ENCODE results near the gene SOD1. TPM values are rescaled to one million over a fixed set of nuclear protein-coding genes. Genes with fewer than 3 reads are reported as not detected.

Gene SOD1
- total RNA-seq, 2 donors from 2014 or later, result 185 to 234 TPM

DNA sequence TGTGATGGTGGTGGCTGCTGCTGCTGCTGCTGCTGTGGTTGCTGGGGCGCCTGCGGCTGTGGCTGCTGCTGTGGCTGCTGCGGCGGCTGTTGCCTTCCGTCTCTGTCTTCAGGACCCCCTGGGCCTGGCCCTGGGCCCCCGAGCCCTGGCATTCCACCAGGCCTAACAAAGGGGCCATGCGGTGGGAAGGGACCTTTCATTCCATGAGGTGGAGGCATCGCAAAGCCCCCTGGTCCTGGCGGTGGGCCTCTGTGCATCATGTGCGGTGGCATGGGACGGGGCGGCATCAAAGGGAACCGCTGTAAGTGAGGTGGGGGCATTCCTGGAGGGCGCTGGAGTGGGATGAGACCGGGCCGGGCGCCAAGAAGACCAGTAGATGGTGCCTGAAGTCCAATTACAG, 12.4 kb downstream of the SOD1 start:
- H3K4me1 Mint-ChIP-seq, result peaks cover 16% of the 10 kb centered on the region
- no peaks in the 10 kb centered on the region for H3K27me3 ChIP-seq (ENCODE audit: control insufficient read depth, insufficient read depth, low read length, poor library complexity, severe bottlenecking)
- TF ChIP-seq, protein P1, sequence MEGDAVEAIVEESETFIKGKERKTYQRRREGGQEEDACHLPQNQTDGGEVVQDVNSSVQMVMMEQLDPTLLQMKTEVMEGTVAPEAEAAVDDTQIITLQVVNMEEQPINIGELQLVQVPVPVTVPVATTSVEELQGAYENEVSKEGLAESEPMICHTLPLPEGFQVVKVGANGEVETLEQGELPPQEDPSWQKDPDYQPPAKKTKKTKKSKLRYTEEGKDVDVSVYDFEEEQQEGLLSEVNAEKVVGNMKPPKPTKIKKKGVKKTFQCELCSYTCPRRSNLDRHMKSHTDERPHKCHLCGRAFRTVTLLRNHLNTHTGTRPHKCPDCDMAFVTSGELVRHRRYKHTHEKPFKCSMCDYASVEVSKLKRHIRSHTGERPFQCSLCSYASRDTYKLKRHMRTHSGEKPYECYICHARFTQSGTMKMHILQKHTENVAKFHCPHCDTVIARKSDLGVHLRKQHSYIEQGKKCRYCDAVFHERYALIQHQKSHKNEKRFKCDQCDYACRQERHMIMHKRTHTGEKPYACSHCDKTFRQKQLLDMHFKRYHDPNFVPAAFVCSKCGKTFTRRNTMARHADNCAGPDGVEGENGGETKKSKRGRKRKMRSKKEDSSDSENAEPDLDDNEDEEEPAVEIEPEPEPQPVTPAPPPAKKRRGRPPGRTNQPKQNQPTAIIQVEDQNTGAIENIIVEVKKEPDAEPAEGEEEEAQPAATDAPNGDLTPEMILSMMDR (conservative IDR thresholded peaks at IDR 0.05), result no peak
- H3K36me3 ChIP-seq (ENCODE audit: control insufficient read depth, insufficient read depth, low read length), result peaks cover 50% of the 10 kb centered on the region
- no peak overlapping the region for H3K4me3 ChIP-seq (ENCODE audit: low read length)
- no peaks in the 10 kb centered on the region for H3K27me3 Mint-ChIP-seq (ENCODE audit: insufficient read depth)
- no peaks in the 10 kb centered on the region for H3K9me3 Mint-ChIP-seq
- H3K9ac ChIP-seq (ENCODE audit: extremely low read depth, low read length, poor library complexity, severe bottlenecking), result no peak overlapping the region
- H3K36me3 Mint-ChIP-seq (ENCODE audit: low read depth), result peaks cover 26% of the 10 kb centered on the region
- 95 to 96% methylated on average over 14 to 17 of the region's 17 CpGs for WGBS, 2 experiments (ENCODE audit: insufficient coverage in 1 of 2, insufficient read length in 1 of 2)
- no peak overlapping the region for H3K4me3 Mint-ChIP-seq
- no peaks in the 10 kb centered on the region for H3K4me1 ChIP-seq (ENCODE audit: control insufficient read depth, insufficient read depth, low read length)
- no peak overlapping the region for H3K27ac Mint-ChIP-seq
- no peak for DNase-seq
- H3K27ac ChIP-seq (ENCODE audit: low read depth, low read length), result peak overlapping the region; percentile 30
- no peaks in the 10 kb centered on the region for H3K9me3 ChIP-seq (ENCODE audit: control insufficient read depth, low read length)

DNA sequence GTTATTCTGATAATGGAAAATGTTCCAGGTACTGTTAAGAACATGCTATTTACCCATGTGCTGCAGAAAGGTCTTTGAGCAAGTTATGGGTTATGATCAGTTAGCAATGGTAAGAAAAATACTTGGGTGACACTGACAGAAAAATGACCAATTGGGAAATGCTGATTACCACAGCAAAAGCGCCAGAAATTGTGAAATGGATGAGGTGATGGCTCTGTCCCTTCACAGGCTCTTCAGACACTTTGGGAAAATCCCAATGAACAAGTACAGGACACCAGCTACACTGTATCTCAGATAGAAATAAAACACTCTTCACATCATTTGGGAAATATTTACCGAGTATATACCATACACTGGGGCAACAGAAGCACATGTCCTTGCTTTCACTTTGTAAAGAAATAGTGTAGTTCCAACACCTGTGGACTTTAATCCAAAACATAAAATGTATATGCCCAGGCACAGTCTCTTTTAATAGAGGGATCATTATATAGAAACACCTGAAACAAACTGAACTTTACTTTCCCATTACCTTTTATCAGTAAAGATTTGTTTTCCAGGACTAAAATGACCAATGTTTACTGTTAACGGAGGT, 13.9 kb downstream of the SOD1 start:
- peaks cover 14% of the 10 kb centered on the region for H3K4me1 Mint-ChIP-seq
- no peak overlapping the region for H3K4me3 Mint-ChIP-seq
- no peaks in the 10 kb centered on the region for H3K9me3 Mint-ChIP-seq
- Histone ChIP-seq H3K9ac (ENCODE audit: extremely low read depth, low read length, poor library complexity, severe bottlenecking) (no peak overlapping the region), H3K4me3 (ENCODE audit: low read length) (no peak overlapping the region), H3K36me3 (ENCODE audit: control insufficient read depth, insufficient read depth, low read length) (peaks cover 46% of the 10 kb centered on the region), H3K27ac (ENCODE audit: low read depth, low read length) (no peak overlapping the region), H3K9me3 (ENCODE audit: control insufficient read depth, low read length) (no peaks in the 10 kb centered on the region), H3K27me3 (ENCODE audit: control insufficient read depth, insufficient read depth, low read length, poor library complexity, severe bottlenecking) (no peaks in the 10 kb centered on the region), H3K4me1 (ENCODE audit: control insufficient read depth, insufficient read depth, low read length) (no peaks in the 10 kb centered on the region)
- no peaks in the 10 kb centered on the region for H3K27me3 Mint-ChIP-seq (ENCODE audit: insufficient read depth)
- WGBS, 2 experiments (ENCODE audit: insufficient coverage in 1 of 2, insufficient read length in 1 of 2), result 89 to 100% methylated on average over 3 of the region's 3 CpGs
- TF ChIP-seq, protein P1 (conservative IDR thresholded peaks at IDR 0.05), result no peak
- H3K36me3 Mint-ChIP-seq (ENCODE audit: low read depth), result peaks cover 15% of the 10 kb centered on the region
- DNase-seq, result no peak
- no peak overlapping the region for H3K27ac Mint-ChIP-seq

DNA sequence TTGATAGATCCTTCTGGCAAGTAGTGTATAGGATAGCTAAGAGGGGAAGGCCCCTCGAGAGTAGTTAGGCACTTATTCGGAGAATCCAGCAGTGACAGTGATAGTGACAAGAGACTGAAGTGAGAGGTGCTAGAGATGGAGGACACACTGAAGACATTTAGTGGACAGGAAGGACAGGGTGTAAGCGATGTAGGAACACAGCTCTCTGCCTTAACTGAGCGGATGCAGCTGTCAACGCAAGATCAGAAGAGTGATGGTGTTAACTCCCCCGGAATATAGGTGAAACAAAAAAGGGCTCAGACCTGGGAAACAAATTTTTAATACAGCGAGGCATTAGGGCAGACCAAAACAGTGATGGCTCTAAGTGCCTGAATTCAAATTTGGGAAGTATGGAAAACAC, 15.8 kb downstream of the SOD1 start:
- Histone ChIP-seq H3K27ac (ENCODE audit: low read depth, low read length) (no peak overlapping the region), H3K4me3 (ENCODE audit: low read length) (no peak overlapping the region), H3K36me3 (ENCODE audit: control insufficient read depth, insufficient read depth, low read length) (peaks cover 49% of the 10 kb centered on the region), H3K27me3 (ENCODE audit: control insufficient read depth, insufficient read depth, low read length, poor library complexity, severe bottlenecking) (no peaks in the 10 kb centered on the region), H3K9me3 (ENCODE audit: control insufficient read depth, low read length) (no peaks in the 10 kb centered on the region), H3K4me1 (ENCODE audit: control insufficient read depth, insufficient read depth, low read length) (no peaks in the 10 kb centered on the region), H3K9ac (ENCODE audit: extremely low read depth, low read length, poor library complexity, severe bottlenecking) (no peak overlapping the region)
- H3K27ac Mint-ChIP-seq, result no peak overlapping the region
- H3K36me3 Mint-ChIP-seq (ENCODE audit: low read depth), result peaks cover 17% of the 10 kb centered on the region
- no peaks in the 10 kb centered on the region for H3K27me3 Mint-ChIP-seq (ENCODE audit: insufficient read depth)
- H3K9me3 Mint-ChIP-seq, result no peaks in the 10 kb centered on the region
- 95 to 99% methylated on average over 7 of the region's 7 CpGs for WGBS, 2 experiments (ENCODE audit: insufficient coverage in 1 of 2, insufficient read length in 1 of 2)
- no peak for DNase-seq
- TF ChIP-seq, protein P1 (conservative IDR thresholded peaks at IDR 0.05), result no peak
- peaks cover 6% of the 10 kb centered on the region for H3K4me1 Mint-ChIP-seq
- H3K4me3 Mint-ChIP-seq, result no peak overlapping the region
